Activated CD4-positive, alpha-beta memory T cell treated with anti-CD3 and anti-CD28 coated beads for 36 hours (primary cell): Measurements from ENCODE around the gene CCDC183. TPM values are rescaled to one million over a fixed set of nuclear protein-coding genes. Genes with fewer than 3 reads are reported as not detected.
"Not testable (repeated sequence)": the region's sequence is repeated elsewhere in the genome, so short reads cannot be mapped to it uniquely, and the experiment has no call there.

Source experiments
- CTCF ChIA-PET: fragments of 350-600 bp; sonication (Branson Sonifier 250); formaldehyde crosslinking; loops from one replicate; lab custom pipeline; 2021; ENCODE audit warnings: antibody characterized with exemption, inconsistent platforms; lab: Charles Lee
- POLR2A ChIA-PET: fragments of 350-600 bp; sonication (Branson Sonifier 250); formaldehyde crosslinking; loops from one replicate; lab custom pipeline; 2021; ENCODE audit warnings: antibody characterized with exemption; lab: Charles Lee
- DNase-seq: peaks from one replicate; pipeline ENCODE4 v3.0.0-alpha.2; 2020
- H3K27ac Mint-ChIP-seq: one replicate; pipeline ENCODE4 v1.8.0; 2021; ENCODE audit warnings: mixed read lengths
- H3K27me3 Mint-ChIP-seq: one replicate; pipeline ENCODE4 v1.8.0; 2021; ENCODE audit warnings: mixed read lengths
- H3K36me3 Mint-ChIP-seq: one replicate; pipeline ENCODE4 v1.8.0; 2021; ENCODE audit warnings: mixed read lengths
- H3K4me1 Mint-ChIP-seq: one replicate; pipeline ENCODE4 v1.8.0; 2021; ENCODE audit warnings: low read depth, mixed read lengths
- H3K4me3 Mint-ChIP-seq: one replicate; pipeline ENCODE4 v1.8.0; 2021; ENCODE audit warnings: mild to moderate bottlenecking, mixed read lengths
- H3K9me3 Mint-ChIP-seq: one replicate; pipeline ENCODE4 v1.8.0; 2021; ENCODE audit warnings: mixed read lengths
- intact Hi-C: fragments of 100-400 bp; cut with micrococcal nuclease; formaldehyde crosslinking; loops from one replicate; pipeline ENCODE4 v1.15.1; 2023
- total RNA-seq, 2 experiments: library from RNA; stranded (reverse); gene quantifications; one replicate each; pipeline ENCODE4 v1.2.3, GENCODE V29; 2021

The CCDC183 gene
- total RNA-seq, 2 experiments from 2014 or later: 0.21 to 0.36 TPM

GRCh38 chr9:136754626-136755301 is 41.4 kb upstream of the CCDC183 start:
- CTCF ChIA-PET: interaction anchor here (1.1 kb wide), 1 partner anchor 280 kb away, joined by 3 read pairs; no protein-coding TSS in a partner anchor
- POLR2A ChIA-PET: no interaction called here
- peaks cover 9% of the 10 kb centered on the region for H3K4me1 Mint-ChIP-seq
- H3K27me3 Mint-ChIP-seq: peaks cover 18% of the 10 kb centered on the region
- H3K36me3 Mint-ChIP-seq: peaks cover 19% of the 10 kb centered on the region
- H3K27ac Mint-ChIP-seq: no peak overlapping the region
- H3K4me3 Mint-ChIP-seq: no peak overlapping the region
- no peak for DNase-seq
- intact Hi-C loops: loop anchor here (10.0 kb wide), 1 partner anchor 50 kb away; no protein-coding TSS in a partner anchor
- H3K9me3 Mint-ChIP-seq: peaks cover 35% of the 10 kb centered on the region

GRCh38 chr9:136755302-136756133 is 40.6 kb upstream of the CCDC183 start:
- intact Hi-C loops: loop anchor here (10.0 kb wide), 1 partner anchor 51 kb away; no protein-coding TSS in a partner anchor
- H3K27ac Mint-ChIP-seq, CTCF ChIA-PET, POLR2A ChIA-PET, DNase-seq, H3K4me3 Mint-ChIP-seq, H3K4me1 Mint-ChIP-seq: not testable (repeated sequence)
- peaks cover 19% of the 10 kb centered on the region for H3K36me3 Mint-ChIP-seq
- peaks cover 22% of the 10 kb centered on the region for H3K27me3 Mint-ChIP-seq
- peaks cover 35% of the 10 kb centered on the region for H3K9me3 Mint-ChIP-seq

- Mint-ChIP-seq H3K4me3 (no peak overlapping the region), H3K9me3 (peaks cover 31% of the 10 kb centered on the region), H3K27me3 (peaks cover 24% of the 10 kb centered on the region), H3K36me3 (peaks cover 19% of the 10 kb centered on the region), H3K4me1 (no peaks in the 10 kb centered on the region), H3K27ac (no peak overlapping the region)
- ChIA-PET POLR2A (no interaction called here), CTCF (no interaction called here)
- no peak for DNase-seq
- intact Hi-C loops: loop anchor here (10.0 kb wide), 1 partner anchor 51 kb away; no protein-coding TSS in a partner anchor
Measured at GRCh38 chr9:136756134-136756438, 40.1 kb upstream of the CCDC183 start.

GRCh38 chr9:136756836-136757235 is 39.3 kb upstream of the CCDC183 start:
- ChIA-PET CTCF (interaction anchor here (2.9 kb wide), 1 partner anchor 21 kb away, joined by 17 read pairs; no protein-coding TSS in a partner anchor), POLR2A (no interaction called here)
- H3K36me3 Mint-ChIP-seq: peaks cover 15% of the 10 kb centered on the region
- H3K9me3 Mint-ChIP-seq: peaks cover 23% of the 10 kb centered on the region
- no peak for DNase-seq
- H3K4me3 Mint-ChIP-seq: no peak overlapping the region
- H3K27me3 Mint-ChIP-seq: peaks cover 24% of the 10 kb centered on the region
- intact Hi-C loops: loop anchor here (10.0 kb wide), 1 partner anchor 52 kb away; no protein-coding TSS in a partner anchor
- no peak overlapping the region for H3K27ac Mint-ChIP-seq
- no peaks in the 10 kb centered on the region for H3K4me1 Mint-ChIP-seq

- Mint-ChIP-seq H3K36me3 (peaks cover 10% of the 10 kb centered on the region), H3K4me1 (no peaks in the 10 kb centered on the region), H3K4me3 (no peak overlapping the region), H3K27me3 (peaks cover 19% of the 10 kb centered on the region), H3K9me3 (peaks cover 18% of the 10 kb centered on the region), H3K27ac (no peak overlapping the region)
- no peak for DNase-seq
- intact Hi-C loops: loop anchor here (10.0 kb wide), 1 partner anchor 53 kb away; no protein-coding TSS in a partner anchor
- ChIA-PET CTCF (interaction anchor here (0.7 to 2.9 kb wide), 6 partner anchors 12 to 43 kb away, joined by 3 to 17 read pairs (median 4); no protein-coding TSS in a partner anchor), POLR2A (no interaction called here)
Measured at GRCh38 chr9:136757328-136757727, 38.8 kb upstream of the CCDC183 start.

GRCh38 chr9:136757751-136758140 is 38.4 kb upstream of the CCDC183 start:
- Mint-ChIP-seq H3K27me3 (peaks cover 18% of the 10 kb centered on the region), H3K9me3 (peaks cover 14% of the 10 kb centered on the region), H3K4me1 (no peaks in the 10 kb centered on the region), H3K4me3 (no peak overlapping the region), H3K27ac (no peak overlapping the region), H3K36me3 (peaks cover 6% of the 10 kb centered on the region)
- ChIA-PET POLR2A (no interaction called here), CTCF (interaction anchor here (0.7 to 2.9 kb wide), 7 partner anchors 11 to 42 kb away, joined by 3 to 17 read pairs (median 5); no protein-coding TSS in a partner anchor)
- intact Hi-C loops: loop anchor here (10.0 kb wide), 1 partner anchor 53 kb away; no protein-coding TSS in a partner anchor
- DNase-seq: no peak

GRCh38 chr9:136759001-136759400 is 37.1 kb upstream of the CCDC183 start:
- no peaks in the 10 kb centered on the region for H3K4me1 Mint-ChIP-seq
- intact Hi-C loops: loop anchor here (10.0 kb wide), 1 partner anchor 54 kb away; no protein-coding TSS in a partner anchor
- no peak overlapping the region for H3K4me3 Mint-ChIP-seq
- H3K27me3 Mint-ChIP-seq: peaks cover 21% of the 10 kb centered on the region
- ChIA-PET POLR2A (no interaction called here), CTCF (interaction anchor here (0.7 to 2.9 kb wide), 6 partner anchors 17 to 276 kb away, joined by 3 to 17 read pairs (median 6); no protein-coding TSS in a partner anchor)
- peaks cover 12% of the 10 kb centered on the region for H3K9me3 Mint-ChIP-seq
- H3K36me3 Mint-ChIP-seq: peaks cover 6% of the 10 kb centered on the region
- no peak overlapping the region for H3K27ac Mint-ChIP-seq
- DNase-seq: no peak

GRCh38 chr9:136759436-136760325 is 36.5 kb upstream of the CCDC183 start:
- no peak for DNase-seq
- CTCF ChIA-PET: interaction anchor here (1.1 to 2.9 kb wide), 6 partner anchors 18 to 276 kb away, joined by 5 to 17 read pairs (median 6); no protein-coding TSS in a partner anchor
- Mint-ChIP-seq H3K4me1 (no peaks in the 10 kb centered on the region), H3K27ac (no peak overlapping the region), H3K4me3 (no peak overlapping the region), H3K27me3 (peaks cover 21% of the 10 kb centered on the region), H3K9me3 (peaks cover 12% of the 10 kb centered on the region), H3K36me3 (peaks cover 6% of the 10 kb centered on the region)
- intact Hi-C loops: loop anchor here (10.0 kb wide), 1 partner anchor 55 kb away; no protein-coding TSS in a partner anchor
- POLR2A ChIA-PET: no interaction called here

GRCh38 chr9:136760424-136760823 is 35.7 kb upstream of the CCDC183 start:
- Mint-ChIP-seq H3K36me3 (peaks cover 5% of the 10 kb centered on the region), H3K4me3 (no peak overlapping the region), H3K27ac (no peak overlapping the region), H3K4me1 (peaks cover under 1% of the 10 kb centered on the region), H3K9me3 (peaks cover 11% of the 10 kb centered on the region), H3K27me3 (peaks cover 21% of the 10 kb centered on the region)
- ChIA-PET POLR2A (no interaction called here), CTCF (interaction anchor here (1.1 to 1.9 kb wide), 4 partner anchors 10 to 275 kb away, joined by 5 to 8 read pairs (median 6); no protein-coding TSS in a partner anchor)
- DNase-seq: no peak
- intact Hi-C loops: no loop called here

GRCh38 chr9:136760834-136761544 is 35.1 kb upstream of the CCDC183 start:
- H3K4me3 Mint-ChIP-seq: not testable (repeated sequence)

More at GRCh38 chr9:136760834-136761544, 35.1 kb upstream of the CCDC183 start:
- H3K9me3 Mint-ChIP-seq, H3K36me3 Mint-ChIP-seq, intact Hi-C loops, H3K4me1 Mint-ChIP-seq, POLR2A ChIA-PET, H3K27ac Mint-ChIP-seq: not testable (repeated sequence)
- H3K27me3 Mint-ChIP-seq: peaks cover 16% of the 10 kb centered on the region
- DNase-seq: peak; percentile 48
- CTCF ChIA-PET: interaction anchor here (1.4 to 1.9 kb wide), 3 partner anchors 10 to 274 kb away, joined by 5 to 8 read pairs (median 6); no protein-coding TSS in a partner anchor
